ENCODE results near the gene BSPRY.
"Not testable (repeated sequence)": the region's sequence is repeated elsewhere in the genome, so short reads cannot be mapped to it uniquely, and the experiment has no call there.

The BSPRY gene

DNA sequence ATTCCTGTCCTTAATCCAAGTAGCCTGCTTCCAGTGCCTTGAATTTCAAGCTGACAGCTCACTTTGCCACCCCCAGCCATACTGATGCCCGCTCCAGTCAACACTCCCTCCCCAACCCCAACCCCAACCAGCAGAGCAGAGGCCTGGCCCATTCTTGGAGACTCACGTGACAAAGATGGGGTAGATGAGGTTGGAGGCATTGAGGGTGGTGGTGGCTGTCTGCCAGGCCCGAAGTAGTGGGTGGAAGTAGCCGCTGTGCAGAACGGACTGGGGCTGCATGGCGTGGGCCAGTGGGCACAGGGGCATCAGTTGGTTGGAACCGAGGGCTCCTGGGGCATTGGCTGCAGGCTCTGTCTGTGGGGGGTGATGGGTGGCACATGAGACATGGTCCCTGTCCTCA lies 43.9 kb downstream of the BSPRY start:
- DNase-seq (ENCODE audit: low read depth in 2 of 3, low spot score in 1 of 3), result no peak

- DNase-seq (ENCODE audit: low read depth in 2 of 3, low spot score in 1 of 3), result no peak
These were observed 45.9 kb downstream of the BSPRY start for GRCh38 chr9:113395000-113395861.

GRCh38 chr9:113397203-113397631 lies 47.9 kb downstream of the BSPRY start:
- DNase-seq (ENCODE audit: low read depth in 2 of 3, low spot score in 1 of 3), result no peak

DNA sequence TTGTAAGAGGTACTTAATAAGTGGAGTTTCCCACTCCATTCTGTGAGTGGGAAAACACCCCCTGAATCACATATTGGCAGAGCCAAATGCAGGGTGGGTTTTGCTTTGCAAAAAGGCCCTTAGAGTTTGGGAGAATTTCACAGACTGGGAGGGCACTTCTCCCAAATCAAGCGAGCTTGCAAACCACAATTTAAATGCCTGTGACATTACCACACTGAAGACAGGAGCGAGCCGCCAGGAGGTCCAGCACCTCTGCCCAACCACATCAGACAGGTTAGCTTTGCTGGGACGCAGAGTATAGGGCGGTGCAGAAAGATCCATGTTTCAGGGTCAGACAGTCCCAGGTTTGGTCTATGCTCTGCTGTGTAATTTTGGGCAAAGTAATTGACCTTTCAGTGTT lies 49.5 kb downstream of the BSPRY start:
- DNase-seq (ENCODE audit: low read depth in 2 of 3, low spot score in 1 of 3), result no peak

DNA sequence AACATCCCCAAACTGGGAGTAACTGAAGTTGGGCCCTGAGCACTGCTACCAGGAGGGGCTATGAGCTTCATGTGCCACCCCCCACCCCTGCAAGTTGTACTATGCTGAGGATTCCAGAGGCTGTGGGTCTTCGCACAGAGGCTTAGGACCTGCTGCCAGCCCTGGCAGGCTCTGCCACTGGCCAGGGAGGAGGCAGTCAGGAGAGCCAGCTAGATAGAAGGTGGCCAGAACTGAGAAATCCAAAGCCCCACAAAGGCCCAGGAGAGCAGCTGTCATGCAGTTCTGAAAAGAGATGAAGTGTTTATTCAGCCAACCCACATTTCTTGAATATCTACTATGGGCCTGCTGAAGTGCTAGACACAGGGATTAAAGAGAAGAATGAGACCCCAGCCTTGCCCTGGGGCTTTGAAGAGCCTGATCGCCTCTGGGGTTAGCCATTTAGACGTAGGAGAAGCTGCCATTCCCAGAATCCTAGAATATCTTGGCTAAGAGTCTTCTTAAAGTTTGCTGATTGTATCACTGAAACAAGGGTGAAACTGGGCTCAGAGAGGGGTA lies 50.4 kb downstream of the BSPRY start:
- no peak for DNase-seq (ENCODE audit: low read depth in 2 of 3, low spot score in 1 of 3)

DNA sequence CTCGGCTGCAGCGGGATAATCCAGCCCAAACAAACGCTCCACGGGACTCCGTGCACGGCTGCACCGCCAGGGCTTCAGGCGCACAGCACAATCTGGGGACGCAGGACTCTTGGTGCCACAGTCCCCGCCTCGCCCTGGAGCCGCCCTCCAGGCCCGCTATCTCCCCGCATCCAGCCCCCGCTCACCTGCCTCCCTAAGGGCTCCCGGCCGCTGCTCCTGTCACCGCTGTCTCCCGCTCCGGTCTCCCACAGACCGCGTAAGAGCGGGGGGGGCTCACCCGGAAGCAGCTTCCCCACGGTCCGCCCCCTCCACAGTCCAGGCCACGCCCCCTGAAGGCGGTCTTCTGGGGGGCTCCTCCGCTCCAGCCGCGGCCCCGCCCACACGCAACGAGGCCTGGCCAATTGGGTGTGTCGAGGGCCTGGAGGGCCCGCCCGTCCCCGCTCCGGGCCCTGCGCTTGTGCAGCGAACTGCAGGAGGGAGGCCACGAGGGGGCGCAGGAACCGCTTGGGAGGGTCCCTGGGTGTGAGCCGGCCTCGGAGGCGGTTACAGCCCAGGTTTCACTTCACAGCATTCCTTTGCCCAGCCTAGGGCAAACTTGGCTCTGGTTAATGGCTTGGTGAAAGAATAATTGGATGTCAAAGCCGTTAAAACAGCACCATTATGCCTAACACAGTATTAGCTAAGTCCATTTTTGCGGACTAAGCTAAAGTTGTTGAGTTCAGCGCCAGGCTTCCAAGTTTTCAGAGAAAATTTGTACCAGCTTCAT lies 51.9 kb downstream of the BSPRY start, which contains the start of gene ALAD:
TSS of gene ALAD (minus strand) at position 258 of the 766 bp plus-strand sequence. CDS start 7,725 bp downstream, outside the sequence.
- peak; percentile 96 to 99 (median 99) for DNase-seq (ENCODE audit: low read depth in 2 of 3, low spot score in 1 of 3)

DNA sequence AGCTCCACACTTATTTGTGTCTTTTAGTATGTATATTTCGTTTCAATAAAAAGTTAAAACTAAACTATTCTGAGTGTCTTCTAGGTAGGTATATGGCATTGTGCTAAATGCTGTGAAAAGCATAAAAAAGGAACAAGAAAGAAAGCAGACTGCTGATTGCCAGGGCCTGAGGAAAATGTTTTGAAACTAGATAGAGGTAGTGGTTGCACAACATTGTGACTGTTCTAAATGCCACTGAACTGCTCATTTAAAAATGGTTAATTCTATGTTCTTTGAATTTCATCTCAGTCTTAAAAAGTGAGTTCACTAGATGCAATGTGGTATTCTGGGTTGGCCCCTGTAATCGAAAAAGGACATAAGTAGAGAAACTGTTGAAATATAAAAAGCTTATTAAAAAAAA lies 54.3 kb downstream of the BSPRY start:
- no peak for DNase-seq (ENCODE audit: low read depth in 2 of 3, low spot score in 1 of 3)

DNA sequence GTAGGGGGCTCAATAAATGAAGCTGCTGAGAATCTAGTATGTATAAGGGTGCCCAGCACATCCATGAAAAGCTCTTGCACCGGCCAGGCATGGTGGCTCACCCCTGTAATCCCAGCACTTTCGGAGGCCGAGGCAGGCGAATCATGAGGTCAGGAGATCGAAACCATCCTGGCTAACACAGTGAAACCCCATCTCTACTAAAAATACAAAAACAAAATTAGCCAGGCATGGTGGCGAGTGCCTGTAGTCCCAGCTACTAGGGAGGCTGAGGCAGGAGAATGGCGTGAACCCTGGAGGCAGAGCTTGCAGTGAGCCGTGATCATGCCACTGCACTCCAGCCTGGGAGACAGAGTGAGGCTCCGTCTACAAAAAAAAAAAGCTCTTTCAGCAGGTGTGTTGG lies 57.0 kb downstream of the BSPRY start:
- DNase-seq (ENCODE audit: low read depth in 2 of 3, low spot score in 1 of 3), result not testable (repeated sequence)

DNA sequence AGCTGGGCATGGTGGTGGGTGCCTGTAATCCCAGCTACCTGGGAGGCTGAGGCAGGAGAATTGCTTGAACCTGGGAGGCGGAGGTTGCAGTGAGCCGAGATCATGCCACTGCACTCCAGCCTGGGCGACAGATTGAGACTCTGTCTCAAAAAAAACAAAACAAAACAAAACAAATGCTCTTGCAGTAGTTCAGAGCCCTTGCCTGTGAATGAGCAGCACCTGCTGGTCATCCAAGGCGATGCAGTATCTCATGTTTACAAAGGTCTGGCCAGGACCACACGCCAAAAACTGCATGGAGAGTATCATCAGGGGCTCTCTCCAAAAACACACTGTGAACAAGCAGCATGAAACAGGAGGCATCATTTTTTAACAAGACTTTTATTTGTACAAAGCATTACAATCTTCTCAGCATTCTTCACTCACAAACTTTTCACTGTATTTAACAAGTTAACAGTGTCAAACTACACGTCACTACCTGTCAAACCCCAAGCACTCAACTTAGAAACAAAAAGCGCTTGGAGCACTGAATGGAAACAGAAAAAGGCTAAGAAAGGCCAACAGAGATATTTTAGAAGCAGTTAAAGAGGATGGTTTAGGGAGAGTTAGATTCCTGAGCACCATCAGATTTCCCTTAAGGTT lies 57.7 kb downstream of the BSPRY start:
- peak in 2 of 3 donors; percentile 33 to 35 for DNase-seq (ENCODE audit: low read depth in 2 of 3, low spot score in 1 of 3)

GRCh38 chr9:113409481-113409880 lies 60.1 kb downstream of the BSPRY start:
- no peak for DNase-seq (ENCODE audit: low read depth in 2 of 3, low spot score in 1 of 3)

GRCh38 chr9:113409883-113410206 lies 60.5 kb downstream of the BSPRY start:
- DNase-seq (ENCODE audit: low read depth in 2 of 3, low spot score in 1 of 3), result no peak

DNA sequence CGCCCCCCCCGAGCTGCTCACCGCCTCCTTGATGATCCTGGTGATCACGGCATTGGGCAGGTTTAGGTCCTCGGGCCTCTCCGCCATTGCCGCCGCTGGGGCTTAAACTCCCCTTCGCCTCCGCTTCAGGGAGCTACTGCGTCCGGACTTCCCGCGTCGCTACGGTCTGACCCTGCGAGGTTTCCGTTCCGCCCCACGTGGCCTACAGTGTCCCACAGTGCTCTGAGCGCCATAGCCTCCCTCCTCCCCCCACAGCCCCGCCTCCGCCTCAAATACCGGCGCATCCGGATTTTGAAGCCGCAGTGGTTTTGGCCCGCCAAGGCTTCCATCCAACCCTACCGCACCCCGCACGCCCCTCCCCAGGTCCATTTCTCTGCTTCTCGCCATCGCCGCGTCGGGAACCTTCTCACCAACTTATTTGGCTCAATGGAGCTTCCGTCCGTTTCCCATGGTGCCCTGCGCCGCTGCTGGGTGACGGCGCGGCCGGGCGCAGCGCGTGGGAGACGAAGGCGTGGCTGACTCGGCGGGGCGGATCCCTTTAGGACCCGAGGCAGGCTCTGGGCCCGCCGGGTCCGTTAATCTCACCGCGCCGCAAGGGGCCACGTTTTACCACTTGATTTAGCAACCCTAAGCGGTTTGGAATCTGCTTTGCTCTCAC lies 61.0 kb downstream of the BSPRY start, which contains the start of the genes C9orf43 and POLE3:
TSS of gene C9orf43 (plus strand) at position 541 of the 658 bp plus-strand sequence. CDS start 2,747 bp downstream, outside the sequence.
TSS of gene POLE3 (minus strand) at position 469 of the 658 bp plus-strand sequence. CDS start at position 87, 382 bp downstream.
- peak; percentile 93 to 96 (median 95) for DNase-seq (ENCODE audit: low read depth in 2 of 3, low spot score in 1 of 3)

GRCh38 chr9:113416149-113416721 lies 66.9 kb downstream of the BSPRY start:
- DNase-seq (ENCODE audit: low read depth in 2 of 3, low spot score in 1 of 3), result no peak

- no peak for DNase-seq (ENCODE audit: low read depth in 2 of 3, low spot score in 1 of 3)
These were observed 68.0 kb downstream of the BSPRY start for GRCh38 chr9:113417370-113417769.

All from stimulated activated CD4-positive, alpha-beta T cell treated with anti-CD3 and anti-CD28 coated beads, Interleukin-12 subunit alpha, Interleukin-12 subunit beta, amount 100 ng/mL, for 48 hours (primary cell).